ENCODE data around the gene C18orf32. TPM values are rescaled to one million over a fixed set of nuclear protein-coding genes. Genes with fewer than 3 reads are reported as not detected.
A peak's percentile ranks its signal among the peaks of the same experiment; 100 is the strongest.
"Not testable (repeated sequence)": the region's sequence is repeated elsewhere in the genome, so short reads cannot be mapped to it uniquely, and the experiment has no call there.

Gene C18orf32
- polyA plus RNA-seq, 2 of the 4 experiments (the other 2 are of a cell fraction): 12.7 to 59.1 TPM

GRCh38 chr18:49524349-49524748 is 37.3 kb upstream of the C18orf32 start:
- DNase-seq (ENCODE audit: low read depth in 1 of 2, low spot score in 1 of 2) (no peak), FAIRE-seq (no peak), ATAC-seq (no peak)
- TF ChIP-seq, protein P1, sequence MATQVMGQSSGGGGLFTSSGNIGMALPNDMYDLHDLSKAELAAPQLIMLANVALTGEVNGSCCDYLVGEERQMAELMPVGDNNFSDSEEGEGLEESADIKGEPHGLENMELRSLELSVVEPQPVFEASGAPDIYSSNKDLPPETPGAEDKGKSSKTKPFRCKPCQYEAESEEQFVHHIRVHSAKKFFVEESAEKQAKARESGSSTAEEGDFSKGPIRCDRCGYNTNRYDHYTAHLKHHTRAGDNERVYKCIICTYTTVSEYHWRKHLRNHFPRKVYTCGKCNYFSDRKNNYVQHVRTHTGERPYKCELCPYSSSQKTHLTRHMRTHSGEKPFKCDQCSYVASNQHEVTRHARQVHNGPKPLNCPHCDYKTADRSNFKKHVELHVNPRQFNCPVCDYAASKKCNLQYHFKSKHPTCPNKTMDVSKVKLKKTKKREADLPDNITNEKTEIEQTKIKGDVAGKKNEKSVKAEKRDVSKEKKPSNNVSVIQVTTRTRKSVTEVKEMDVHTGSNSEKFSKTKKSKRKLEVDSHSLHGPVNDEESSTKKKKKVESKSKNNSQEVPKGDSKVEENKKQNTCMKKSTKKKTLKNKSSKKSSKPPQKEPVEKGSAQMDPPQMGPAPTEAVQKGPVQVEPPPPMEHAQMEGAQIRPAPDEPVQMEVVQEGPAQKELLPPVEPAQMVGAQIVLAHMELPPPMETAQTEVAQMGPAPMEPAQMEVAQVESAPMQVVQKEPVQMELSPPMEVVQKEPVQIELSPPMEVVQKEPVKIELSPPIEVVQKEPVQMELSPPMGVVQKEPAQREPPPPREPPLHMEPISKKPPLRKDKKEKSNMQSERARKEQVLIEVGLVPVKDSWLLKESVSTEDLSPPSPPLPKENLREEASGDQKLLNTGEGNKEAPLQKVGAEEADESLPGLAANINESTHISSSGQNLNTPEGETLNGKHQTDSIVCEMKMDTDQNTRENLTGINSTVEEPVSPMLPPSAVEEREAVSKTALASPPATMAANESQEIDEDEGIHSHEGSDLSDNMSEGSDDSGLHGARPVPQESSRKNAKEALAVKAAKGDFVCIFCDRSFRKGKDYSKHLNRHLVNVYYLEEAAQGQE (IDR thresholded peaks at IDR 0.05): no peak
- TF ChIP-seq JUN (IDR thresholded peaks at IDR 0.05) (no peak), TP53 (CRISPR knock-in tag; IDR thresholded peaks at IDR 0.05) (no peak), FOSB (CRISPR knock-in tag; IDR thresholded peaks at IDR 0.05) (no peak), GATA3 (IDR thresholded peaks at IDR 0.05; ENCODE audit: borderline replicate concordance) (no peak), PHF8 (IDR thresholded peaks at IDR 0.05; ENCODE audit: borderline replicate concordance, low read depth) (no peak), MAX (IDR thresholded peaks at IDR 0.05) (no peak), BHLHE40 (IDR thresholded peaks at IDR 0.05; ENCODE audit: low read depth, low read length) (no peak), ZSCAN20 (CRISPR knock-in tag; IDR thresholded peaks at IDR 0.05) (no peak), NFE2L2 (conservative IDR thresholded peaks at IDR 0.05; ENCODE audit: low read length) (no peak)
- Histone ChIP-seq H3K4me1 (peaks cover 6% of the 10 kb centered on the region; the same call in 1 of the 3 replicates), H3K4me3 (no peak overlapping the region), H3K4me2 (no peak overlapping the region), H3K27ac (no peak overlapping the region), H3K9me3 (no peaks in the 10 kb centered on the region)
- CTCF ChIA-PET: interaction anchor here (1.3 to 2.7 kb wide), 3 partner anchors 14 to 334 kb away, joined by 3 to 14 read pairs (median 8); no protein-coding TSS in a partner anchor
- WGBS (ENCODE audit: missing lambda C conversion rate): 83% methylated on average over 2 of the region's 2 CpGs
- POLR2A ChIA-PET: no interaction called here

- FAIRE-seq; H3K27ac ChIP-seq; H3K9me3 ChIP-seq; POLR2A ChIA-PET; DNase-seq (ENCODE audit: low read depth in 1 of 2, low spot score in 1 of 2); H3K4me3 ChIP-seq; H3K4me2 ChIP-seq; H3K4me1 ChIP-seq; ATAC-seq: not testable (repeated sequence)
- WGBS (ENCODE audit: missing lambda C conversion rate): 78% methylated on average over 7 of the region's 7 CpGs
- TF ChIP-seq ZC3H11A (IDR thresholded peaks at IDR 0.05): peak; percentile 80
- CTCF ChIA-PET: interaction anchor here (2.6 to 2.7 kb wide), 2 partner anchors 14 to 36 kb away, joined by 8 to 14 read pairs; no protein-coding TSS in a partner anchor
These were observed 36.6 kb upstream of the C18orf32 start for GRCh38 chr18:49523580-49524093.

DNA sequence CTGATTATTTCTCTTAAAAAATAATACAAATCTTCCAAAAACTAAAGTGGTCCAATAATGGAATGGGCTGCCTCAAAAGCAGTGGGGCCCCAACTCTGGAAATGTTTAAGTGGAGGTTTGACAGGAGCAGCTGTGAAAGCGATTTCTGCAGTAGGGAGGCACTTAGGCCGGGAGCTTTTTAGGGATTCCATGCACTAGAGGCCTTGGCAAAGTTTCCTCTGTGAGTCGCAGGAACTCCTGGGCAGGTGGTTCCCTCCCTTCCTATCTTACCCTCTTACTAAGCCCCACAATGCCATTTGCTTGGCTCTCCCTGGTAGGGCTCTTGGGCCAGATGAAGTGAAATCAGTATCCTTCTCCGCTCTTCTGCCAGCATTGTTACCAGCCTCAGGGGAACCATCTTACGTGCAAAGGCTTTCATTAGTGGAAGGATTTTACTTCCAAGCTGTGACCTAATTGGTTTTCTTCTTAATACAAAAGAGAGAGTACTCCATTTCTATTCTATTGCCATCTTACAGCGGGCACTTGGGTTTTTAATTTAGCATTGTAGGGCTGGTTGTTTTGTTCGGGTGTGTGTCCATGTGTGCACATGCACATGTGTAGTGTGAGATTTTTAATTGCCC is 34.3 kb upstream of the C18orf32 start:
- no peak for FAIRE-seq
- TF ChIP-seq, protein P2, sequence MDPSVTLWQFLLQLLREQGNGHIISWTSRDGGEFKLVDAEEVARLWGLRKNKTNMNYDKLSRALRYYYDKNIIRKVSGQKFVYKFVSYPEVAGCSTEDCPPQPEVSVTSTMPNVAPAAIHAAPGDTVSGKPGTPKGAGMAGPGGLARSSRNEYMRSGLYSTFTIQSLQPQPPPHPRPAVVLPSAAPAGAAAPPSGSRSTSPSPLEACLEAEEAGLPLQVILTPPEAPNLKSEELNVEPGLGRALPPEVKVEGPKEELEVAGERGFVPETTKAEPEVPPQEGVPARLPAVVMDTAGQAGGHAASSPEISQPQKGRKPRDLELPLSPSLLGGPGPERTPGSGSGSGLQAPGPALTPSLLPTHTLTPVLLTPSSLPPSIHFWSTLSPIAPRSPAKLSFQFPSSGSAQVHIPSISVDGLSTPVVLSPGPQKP (IDR thresholded peaks at IDR 0.05; ENCODE audit: low read depth, low read length): no peak
- TF ChIP-seq FOSB (CRISPR knock-in tag; IDR thresholded peaks at IDR 0.05): no peak
- WGBS (ENCODE audit: missing lambda C conversion rate): 85% methylated on average over 7 of the region's 7 CpGs
- POLR2A ChIA-PET: no interaction called here
- CTCF ChIA-PET: interaction anchor here (1.3 to 1.5 kb wide), 2 partner anchors 11 to 337 kb away, joined by 3 to 4 read pairs; no protein-coding TSS in a partner anchor
- H3K4me1 ChIP-seq: no peaks in the 10 kb centered on the region
- H3K4me3 ChIP-seq: no peak overlapping the region
- H3K27ac ChIP-seq: no peak overlapping the region
- H3K9me3 ChIP-seq: no peaks in the 10 kb centered on the region
- H3K4me2 ChIP-seq: no peak overlapping the region
- ATAC-seq: no peak
- DNase-seq (ENCODE audit: low read depth in 1 of 2, low spot score in 1 of 2): no peak

- FAIRE-seq: no peak
- CTCF ChIA-PET: interaction anchor here (0.6 to 1.3 kb wide), 4 partner anchors 9 to 423 kb away, joined by 3 to 4 read pairs (median 4); no protein-coding TSS in a partner anchor
- Histone ChIP-seq H3K4me3 (no peak overlapping the region), H3K4me2 (no peak overlapping the region), H3K4me1 (no peaks in the 10 kb centered on the region), H3K9me3 (no peaks in the 10 kb centered on the region), H3K27ac (no peak overlapping the region)
- POLR2A ChIA-PET: no interaction called here
- ATAC-seq: no peak
- WGBS (ENCODE audit: missing lambda C conversion rate): 70% methylated on average over 2 of the region's 2 CpGs
- no peak for DNase-seq (ENCODE audit: low read depth in 1 of 2, low spot score in 1 of 2)
- TF ChIP-seq NR3C1 (IDR thresholded peaks at IDR 0.05) (no peak), HDAC2 (IDR thresholded peaks at IDR 0.05) (no peak), MAX (IDR thresholded peaks at IDR 0.05) (no peak), HES2 (IDR thresholded peaks at IDR 0.05) (no peak), NFE2L2 (conservative IDR thresholded peaks at IDR 0.05; ENCODE audit: low read length) (no peak), POLR2A (IDR thresholded peaks at IDR 0.05; ENCODE audit: low read length) (no peak), SMC3 (IDR thresholded peaks at IDR 0.05) (no peak)
- TF ChIP-seq, protein P1 (IDR thresholded peaks at IDR 0.05): no peak
- TF ChIP-seq, protein P3, sequence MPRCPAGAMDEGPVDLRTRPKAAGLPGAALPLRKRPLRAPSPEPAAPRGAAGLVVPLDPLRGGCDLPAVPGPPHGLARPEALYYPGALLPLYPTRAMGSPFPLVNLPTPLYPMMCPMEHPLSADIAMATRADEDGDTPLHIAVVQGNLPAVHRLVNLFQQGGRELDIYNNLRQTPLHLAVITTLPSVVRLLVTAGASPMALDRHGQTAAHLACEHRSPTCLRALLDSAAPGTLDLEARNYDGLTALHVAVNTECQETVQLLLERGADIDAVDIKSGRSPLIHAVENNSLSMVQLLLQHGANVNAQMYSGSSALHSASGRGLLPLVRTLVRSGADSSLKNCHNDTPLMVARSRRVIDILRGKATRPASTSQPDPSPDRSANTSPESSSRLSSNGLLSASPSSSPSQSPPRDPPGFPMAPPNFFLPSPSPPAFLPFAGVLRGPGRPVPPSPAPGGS (IDR thresholded peaks at IDR 0.05): no peak
These were observed 33.7 kb upstream of the C18orf32 start for GRCh38 chr18:49520661-49521145.

All from A549 (cell line).